ENCODE measurements around the gene IL1RAPL1.

IL1RAPL1 gene

DNA sequence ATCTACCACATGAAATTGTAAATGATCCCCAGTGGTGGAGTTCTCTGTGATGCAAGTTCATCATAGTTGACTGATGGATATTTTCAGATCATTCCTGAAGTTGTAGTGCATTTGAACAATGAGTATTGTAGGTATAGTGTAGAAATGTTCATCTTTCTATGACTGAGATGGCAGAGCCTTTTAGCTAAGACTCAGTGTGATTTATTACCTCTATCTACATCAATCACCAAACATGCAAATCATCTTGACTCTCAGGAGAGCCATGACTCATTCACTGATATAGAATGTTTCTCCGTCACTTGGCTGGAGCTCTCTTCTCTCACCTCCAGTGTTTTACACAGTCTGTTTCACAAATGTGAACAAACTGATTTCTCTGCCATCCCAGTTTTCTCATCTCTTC is 392.6 kb downstream of the IL1RAPL1 start:
- no peak for DNase-seq (ENCODE audit: low spot score)

DNA sequence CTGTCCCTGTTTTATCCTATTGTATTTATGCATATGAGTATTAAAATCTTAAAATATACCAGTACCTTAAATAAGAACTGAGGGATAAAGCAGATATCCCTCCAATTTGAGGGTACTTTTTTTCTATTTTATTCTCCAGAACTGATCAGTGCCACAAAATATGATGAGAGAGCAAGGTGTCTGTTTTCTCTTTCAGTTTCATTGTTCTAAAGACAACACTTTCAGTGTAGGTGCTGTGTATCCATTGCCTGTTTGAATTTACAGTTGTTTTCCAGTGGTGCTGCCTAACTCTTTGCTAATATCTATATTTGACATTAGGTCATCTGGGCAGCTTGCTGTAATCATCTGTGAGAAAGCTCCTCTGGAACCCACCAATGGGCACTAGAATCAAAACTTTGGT is 394.7 kb downstream of the IL1RAPL1 start:
- DNase-seq (ENCODE audit: low spot score), result no peak

DNA sequence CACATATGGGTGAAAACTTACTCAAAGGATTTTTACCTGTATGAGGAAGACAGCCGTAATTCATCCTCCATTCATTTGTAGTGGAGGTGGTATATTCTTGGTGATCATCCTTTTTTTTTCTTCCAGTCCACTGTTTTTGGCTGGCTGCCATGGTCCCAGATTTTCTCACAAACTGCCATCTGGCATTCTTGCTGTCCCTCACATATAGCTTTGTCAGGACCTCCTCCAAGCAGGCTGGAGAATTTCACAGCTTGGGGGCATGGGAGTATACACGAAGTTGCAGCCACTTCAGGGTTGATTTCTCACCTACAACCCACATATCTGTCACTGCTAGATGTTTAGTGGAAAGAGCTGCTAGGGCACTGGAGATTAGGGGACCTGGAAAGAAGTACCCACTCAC is 401.0 kb downstream of the IL1RAPL1 start:
- DNase-seq (ENCODE audit: low spot score), result no peak

DNA sequence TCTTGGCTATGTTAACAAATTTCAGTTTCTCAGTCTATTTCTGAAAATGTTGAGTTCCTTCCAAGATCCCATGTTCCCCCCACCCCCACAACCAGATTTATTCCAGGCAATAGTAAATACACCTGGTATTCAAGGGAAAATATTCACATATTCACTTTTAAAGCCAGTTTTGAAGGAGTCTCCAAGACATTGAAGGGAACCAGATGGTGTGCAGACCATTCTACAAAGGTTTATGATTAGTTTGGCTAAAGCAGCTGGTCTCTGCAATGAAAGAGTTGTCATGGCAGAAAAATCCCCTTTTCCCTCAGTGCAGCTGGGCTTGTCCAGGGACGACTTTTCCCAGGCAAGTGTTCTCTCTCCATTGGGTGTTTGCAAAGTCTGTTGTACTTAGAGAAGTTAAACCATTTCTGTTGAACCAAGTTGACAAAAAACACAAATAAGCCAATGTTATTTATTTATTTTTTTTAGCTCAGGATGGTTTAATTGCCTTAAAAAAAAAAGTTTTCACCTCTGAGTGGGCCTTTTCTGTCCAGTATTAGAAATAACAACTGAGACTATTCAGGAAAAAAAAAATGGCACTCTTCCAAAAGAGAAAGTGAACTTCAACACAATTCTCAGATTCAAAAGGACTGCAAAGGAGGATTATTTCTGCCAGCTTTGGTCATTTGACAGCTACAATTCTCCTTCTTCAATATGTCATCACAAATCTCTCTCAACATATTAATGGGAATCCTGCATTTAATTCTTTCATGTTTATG is 410.6 kb downstream of the IL1RAPL1 start:
- no peak for DNase-seq (ENCODE audit: low spot score)

GRCh38 chrX:28998609-28999135 is 411.4 kb downstream of the IL1RAPL1 start:
- no peak for DNase-seq (ENCODE audit: low spot score)

DNA sequence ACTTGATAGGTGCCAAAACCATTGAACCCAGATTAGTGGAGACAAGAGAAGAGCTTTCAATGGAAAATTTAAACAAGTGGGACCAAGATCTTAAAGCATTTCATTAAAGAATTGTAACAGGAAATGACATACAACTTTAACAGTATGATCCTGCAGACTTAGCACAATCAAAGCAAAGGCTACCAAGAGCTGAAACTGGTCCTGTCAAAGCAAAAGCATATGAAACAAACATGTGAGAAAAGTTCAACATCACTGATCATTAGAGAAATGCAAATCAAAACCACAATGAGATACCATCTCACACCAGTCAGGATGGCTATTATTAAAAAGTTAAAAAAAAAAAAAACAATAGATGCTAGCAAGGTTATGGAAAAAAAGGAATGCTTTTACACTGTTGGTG is 425.6 kb downstream of the IL1RAPL1 start:
- no peak for DNase-seq (ENCODE audit: low spot score)

DNA sequence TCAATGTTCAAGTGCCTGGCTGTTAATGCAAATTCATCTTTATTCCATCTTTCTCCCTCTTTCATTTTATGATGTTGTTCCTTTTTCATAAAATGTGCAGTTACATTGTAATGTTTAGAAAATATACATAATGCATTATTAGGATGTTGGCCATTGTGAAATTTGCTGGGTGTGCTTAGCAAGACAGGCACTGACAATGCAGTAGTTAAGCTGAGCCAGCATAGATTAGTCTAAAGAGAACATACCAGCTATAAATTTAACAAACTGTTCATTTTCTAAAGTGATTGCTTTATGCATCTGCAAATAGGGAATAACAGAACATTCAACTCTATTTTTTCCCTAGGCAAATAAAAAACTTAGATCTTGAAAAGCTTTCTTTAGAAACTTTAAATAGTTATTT is 436.0 kb downstream of the IL1RAPL1 start:
- no peak for DNase-seq (ENCODE audit: low spot score)

- DNase-seq (ENCODE audit: low spot score), result no peak
These were observed 437.6 kb downstream of the IL1RAPL1 start for GRCh38 chrX:29024871-29025270.

GRCh38 chrX:29039501-29039900 is 452.3 kb downstream of the IL1RAPL1 start:
- no peak for DNase-seq (ENCODE audit: low spot score)

DNA sequence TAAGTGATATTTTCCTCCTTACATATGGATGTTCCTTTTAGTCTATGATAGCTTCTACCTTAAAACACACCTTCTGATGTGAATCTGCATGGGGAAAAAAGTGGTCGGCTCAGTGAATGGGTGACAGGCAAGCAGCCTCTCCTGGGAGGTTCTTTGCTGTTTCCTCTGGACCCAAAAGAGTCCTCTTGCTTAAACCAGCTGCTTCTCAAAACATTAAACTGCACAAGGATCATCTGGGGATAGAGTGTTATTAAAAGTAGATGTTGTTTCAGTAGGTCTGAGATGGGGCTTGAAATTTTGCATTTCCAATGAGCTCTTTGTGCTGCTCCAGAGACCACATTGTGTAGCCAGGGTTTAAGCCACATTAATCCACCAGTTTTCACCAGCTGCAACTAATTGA is 452.9 kb downstream of the IL1RAPL1 start:
- no peak for DNase-seq (ENCODE audit: low spot score)

DNA sequence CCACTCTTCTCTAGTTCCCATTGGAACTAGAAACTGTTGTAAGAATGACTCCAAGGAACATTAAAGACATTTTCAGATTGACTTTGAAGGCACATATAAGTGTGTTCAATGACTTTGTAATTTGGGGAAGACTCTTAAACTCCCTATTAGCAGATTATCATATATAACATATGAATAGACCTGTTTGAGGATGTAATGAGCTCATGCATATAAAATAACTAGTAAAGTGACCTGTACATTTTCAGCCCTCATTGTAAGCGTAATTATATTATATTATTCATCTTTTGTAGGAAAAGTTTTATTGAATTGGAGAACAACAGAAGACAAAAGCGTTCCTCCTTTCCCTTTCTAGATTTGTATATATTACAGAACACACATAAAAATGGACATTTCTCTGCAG is 455.1 kb downstream of the IL1RAPL1 start:
- DNase-seq (ENCODE audit: low spot score), result no peak

DNA sequence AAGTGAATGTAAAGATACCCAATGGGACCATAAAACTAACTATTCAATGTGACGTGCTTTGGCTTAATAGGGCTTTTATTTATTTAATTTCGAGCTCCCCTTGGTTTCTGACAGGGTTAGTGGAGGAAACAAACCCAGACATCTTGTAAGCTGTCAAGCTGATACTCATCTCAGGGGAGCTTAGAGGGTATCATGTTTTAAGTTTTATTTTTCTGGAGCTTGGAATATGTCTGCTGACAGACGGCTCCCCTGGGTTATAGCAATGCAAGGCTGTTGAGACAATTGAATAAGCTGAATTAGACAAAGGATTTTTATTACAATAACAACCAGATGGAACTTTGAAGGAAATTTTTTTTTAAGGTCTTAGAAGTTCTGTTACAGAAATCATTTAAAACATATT is 456.5 kb downstream of the IL1RAPL1 start:
- no peak for DNase-seq (ENCODE audit: low spot score)

DNA sequence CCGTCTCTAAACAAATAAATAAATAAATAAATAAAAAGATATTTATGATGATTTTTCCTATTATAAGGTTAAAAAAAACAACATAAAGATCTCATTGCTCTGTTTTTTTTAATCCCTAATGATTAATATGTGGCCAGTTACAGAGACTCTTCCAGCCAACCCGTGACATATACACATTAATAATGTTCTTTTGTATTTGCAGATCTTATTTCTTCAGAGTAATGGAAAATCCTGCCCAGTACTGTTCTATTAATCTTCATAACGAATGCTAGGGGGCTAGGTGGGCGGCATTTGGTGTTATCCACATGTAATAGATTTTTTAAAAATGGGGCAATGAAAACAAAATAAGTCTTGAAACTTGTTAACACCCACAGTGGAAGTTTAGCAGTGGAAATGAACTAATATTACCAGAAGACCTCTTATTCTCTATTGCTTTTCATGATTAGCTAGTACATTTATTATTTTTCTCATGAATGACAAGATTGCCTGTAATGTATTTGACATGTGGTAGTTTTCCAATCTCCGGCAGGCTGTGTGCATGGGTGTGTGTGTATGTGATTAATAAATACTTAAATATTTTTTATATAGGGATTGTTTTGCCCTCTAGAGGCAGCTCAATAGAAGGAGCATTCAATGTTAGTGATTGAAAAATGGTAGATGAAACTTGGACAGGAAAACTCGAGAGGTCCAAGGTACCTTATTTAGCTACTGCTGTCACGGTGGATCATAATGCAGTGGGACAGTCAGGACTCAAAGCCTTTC is 457.4 kb downstream of the IL1RAPL1 start:
- DNase-seq (ENCODE audit: low spot score), result no peak

- DNase-seq (ENCODE audit: low spot score), result no peak
These were observed 478.2 kb downstream of the IL1RAPL1 start for GRCh38 chrX:29065477-29065876.

DNA sequence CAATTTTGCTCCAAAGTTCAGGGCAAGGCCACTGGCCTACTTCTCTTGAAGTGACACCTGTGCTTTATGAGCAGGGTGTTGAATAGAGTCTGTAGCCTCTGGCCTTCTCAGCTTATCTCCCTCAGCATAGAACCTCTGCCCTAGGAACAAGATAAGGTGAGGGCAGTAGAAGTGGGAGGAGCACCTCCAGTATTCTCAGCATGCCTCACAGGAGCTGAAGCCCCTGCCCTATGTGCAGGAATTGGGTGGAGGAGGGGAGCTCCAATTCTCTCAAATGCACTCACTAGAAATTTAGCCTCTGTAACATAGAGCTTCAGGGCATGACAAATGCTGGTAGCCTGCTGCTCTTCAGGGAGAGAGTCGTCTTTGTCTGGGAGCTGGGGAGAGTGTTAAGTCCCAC is 479.3 kb downstream of the IL1RAPL1 start:
- no peak for DNase-seq (ENCODE audit: low spot score)

- no peak for DNase-seq (ENCODE audit: low spot score)
These were observed 480.1 kb downstream of the IL1RAPL1 start for GRCh38 chrX:29067351-29067750.

DNA sequence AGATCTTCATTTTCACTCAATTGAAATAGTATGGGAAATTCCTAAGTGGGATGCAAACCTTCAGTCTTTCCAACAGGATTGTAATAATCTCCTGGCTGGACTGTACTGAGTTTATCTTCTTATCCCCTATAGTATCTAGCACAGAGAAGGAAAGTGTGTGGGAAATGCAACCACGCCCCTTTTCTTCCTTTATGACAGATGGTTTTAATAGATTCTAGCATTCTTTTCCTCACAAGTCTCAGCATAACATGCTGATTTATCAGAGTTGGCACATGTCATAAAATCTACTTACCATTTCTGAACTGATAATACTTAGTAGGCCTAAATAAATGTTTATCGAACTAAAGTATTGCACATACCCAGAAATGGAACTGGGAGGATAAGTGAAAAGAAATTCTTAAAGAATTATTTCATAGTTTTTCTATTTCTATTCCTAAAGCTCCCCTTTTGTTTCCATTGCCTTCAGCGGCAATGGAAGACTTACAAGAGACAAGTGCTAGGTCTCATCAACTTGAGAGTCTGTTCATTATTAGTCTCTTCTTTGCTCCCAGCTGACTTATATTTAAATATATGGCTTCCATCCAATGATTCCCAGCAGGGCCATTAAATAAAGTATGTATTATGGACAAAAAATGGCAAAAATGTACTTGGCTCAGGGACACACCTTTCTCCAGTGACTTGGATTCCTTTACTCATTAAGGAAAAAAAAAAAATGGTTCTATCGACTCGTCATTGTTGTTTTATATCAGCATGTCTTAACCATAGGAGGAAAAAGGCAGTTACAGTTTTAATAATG is 484.5 kb downstream of the IL1RAPL1 start:
- DNase-seq (ENCODE audit: low spot score), result no peak

DNA sequence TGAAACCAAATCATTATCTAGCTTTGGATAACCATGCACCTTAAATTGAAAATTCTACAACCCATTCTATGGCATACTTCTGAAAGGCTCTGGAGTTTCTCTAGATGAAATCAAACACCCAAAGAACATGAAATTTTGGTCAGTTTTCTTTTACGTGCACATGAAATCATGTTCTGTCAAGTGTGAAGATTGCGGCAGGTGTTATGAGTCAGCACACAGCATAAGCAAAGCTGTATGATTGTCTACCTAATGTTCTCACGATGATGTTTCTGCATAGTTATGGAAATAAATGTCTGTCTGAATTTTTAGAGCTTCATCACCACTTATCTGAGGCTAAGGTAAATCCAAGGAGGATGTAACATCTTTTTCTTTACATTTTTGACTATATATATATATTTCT is 495.3 kb downstream of the IL1RAPL1 start:
- no peak for DNase-seq (ENCODE audit: low spot score)

DNA sequence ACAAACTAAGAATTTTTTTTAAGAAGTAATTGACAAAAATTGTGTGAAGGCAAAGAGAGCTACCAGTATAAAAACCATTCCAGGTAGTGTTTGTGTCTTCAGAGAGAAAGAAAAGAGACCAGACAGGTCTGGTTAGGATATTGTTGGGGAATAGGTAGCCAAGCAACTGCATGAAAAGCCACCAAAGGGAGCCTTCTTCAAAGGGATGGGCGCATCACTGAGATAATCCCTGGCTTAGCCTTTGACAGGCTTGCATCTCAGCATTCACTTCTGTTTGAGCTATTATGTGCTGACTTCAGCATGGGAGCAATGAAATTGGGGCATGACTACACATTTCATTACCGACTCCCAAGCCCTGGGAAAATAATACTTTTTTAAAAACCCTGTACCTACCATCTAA is 496.6 kb downstream of the IL1RAPL1 start:
- no peak for DNase-seq (ENCODE audit: low spot score)

DNA sequence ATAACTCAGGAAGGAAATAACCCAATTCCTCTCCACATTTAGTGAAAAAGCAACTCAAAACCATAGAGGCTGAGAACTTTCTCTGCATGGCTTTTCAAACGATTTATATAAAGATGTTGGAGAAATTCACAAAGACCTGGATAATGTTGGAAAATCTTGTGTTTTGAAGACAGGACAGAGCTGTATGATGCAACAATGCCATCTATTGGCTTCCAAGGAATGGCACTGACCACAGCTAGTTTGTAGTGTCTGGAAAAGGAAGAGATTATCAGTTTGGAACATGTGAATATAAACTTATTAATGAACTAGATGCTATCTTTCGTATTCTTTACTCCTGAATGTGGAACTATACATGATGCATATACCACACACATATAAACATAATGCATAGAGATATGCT is 503.6 kb downstream of the IL1RAPL1 start:
- no peak for DNase-seq (ENCODE audit: low spot score)

GRCh38 chrX:29107231-29107630 is 520.0 kb downstream of the IL1RAPL1 start:
- no peak for DNase-seq (ENCODE audit: low spot score)

- no peak for DNase-seq (ENCODE audit: low spot score)
These were observed 522.8 kb downstream of the IL1RAPL1 start for GRCh38 chrX:29110041-29110440.

GRCh38 chrX:29113221-29113620 is 526.0 kb downstream of the IL1RAPL1 start:
- no peak for DNase-seq (ENCODE audit: low spot score)
